Lung (tissue), 12 donors: ENCODE data around the gene SFSWAP. TPM values are rescaled to one million over a fixed set of nuclear protein-coding genes. Genes with fewer than 3 reads are reported as not detected.

Experiments
- ATAC-seq: fragments of 200-7000 bp; cut with Tn5 transposase; one replicate; pipeline ENCODE4 v1.9.1; 2020; ENCODE audit warnings: moderate number of reproducible peaks; ENCODE audit not compliant: insufficient read depth, low FRiP score
- DNase-seq, 3 donors: peaks; one replicate each; pipeline ENCODE4 v3.0.0-alpha.2; 2013 to 2017
- H3K27ac ChIP-seq, 2 donors: one replicate each; pipeline ENCODE4 v1.5.1; 2013; ENCODE audit warnings: mild to moderate bottlenecking in 2 of 2, moderate library complexity in 2 of 2, control low read depth in 1 of 2, inconsistent platforms in 1 of 2, low read depth in 1 of 2, low read length in 1 of 2
- H3K27me3 ChIP-seq, 3 donors: one replicate each; pipeline ENCODE4 v1.5.1; 2013; ENCODE audit warnings: low read length in 2 of 3; ENCODE audit not compliant: control insufficient read depth in 3 of 3, insufficient read depth in 3 of 3
- H3K36me3 ChIP-seq, 4 donors: one replicate each; pipeline ENCODE4 v1.5.1; 2013; ENCODE audit warnings: low read length in 4 of 4, mild to moderate bottlenecking in 1 of 4, moderate library complexity in 1 of 4; ENCODE audit not compliant: control insufficient read depth in 4 of 4, insufficient read depth in 4 of 4
- H3K4me1 ChIP-seq, 5 donors: one replicate each; pipeline ENCODE4 v1.5.1; 2013; ENCODE audit warnings: low read length in 5 of 5, mild to moderate bottlenecking in 2 of 5, moderate library complexity in 1 of 5; ENCODE audit not compliant: control insufficient read depth in 5 of 5, insufficient read depth in 5 of 5
- H3K4me3 ChIP-seq: one replicate; pipeline ENCODE4 v1.5.1; 2013; ENCODE audit warnings: mild to moderate bottlenecking, control low read depth, moderate library complexity
- H3K9ac ChIP-seq, 2 donors: one replicate each; pipeline ENCODE4 v1.5.1; 2013; ENCODE audit warnings: low read length in 2 of 2, control low read depth in 1 of 2; ENCODE audit not compliant: insufficient read depth in 1 of 2
- H3K9me3 ChIP-seq, 4 donors: one replicate each; pipeline ENCODE4 v1.5.1; 2013; ENCODE audit warnings: low read length in 3 of 4, mild to moderate bottlenecking in 1 of 4, moderate library complexity in 1 of 4; ENCODE audit not compliant: control insufficient read depth in 4 of 4, insufficient read depth in 3 of 4
- WGBS, 2 donors: extraction: QIAGEN DNeasy Blood & Tissue Kit; methylation state at CpG; one replicate each; pipeline ENCODE4 v1.1.7; 2013; 5-methylcytosine and 5-hydroxymethylcytosine counted together
- polyA plus RNA-seq, 2 donors: library from polyadenylated mRNA; stranded (reverse); fragments of 200-250 nt; gene quantifications; one replicate each; pipeline ENCODE4 v1.2.1, GENCODE V29; 2013
- total RNA-seq, 2 donors: library from RNA; depleted of rRNA in 1 of 2; stranded (reverse); fragments of >200 nt in 1 of 2; gene quantifications; one replicate each; pipeline ENCODE4 v1.2.1, GENCODE V29; 2014 to 2021
- TF ChIP-seq, protein P1 (sequence below): IDR thresholded peaks from 2 replicates; pipeline ENCODE4 v1.5.1; 2012; ENCODE audit warnings: mild to moderate bottlenecking; ENCODE audit errors: control extremely low read depth, extremely low read depth
- donor health status: control.
- donor health status: control.
- donor health status: Bipolar disorder and iron deficiency.
- donor health status: healthy.
- donor health status: DM: yes; HTN: yes; CAD: no.

The SFSWAP gene
- total and polyA plus RNA-seq, 4 donors: 23.3 to 49.9 (median 40.0) TPM

DNA sequence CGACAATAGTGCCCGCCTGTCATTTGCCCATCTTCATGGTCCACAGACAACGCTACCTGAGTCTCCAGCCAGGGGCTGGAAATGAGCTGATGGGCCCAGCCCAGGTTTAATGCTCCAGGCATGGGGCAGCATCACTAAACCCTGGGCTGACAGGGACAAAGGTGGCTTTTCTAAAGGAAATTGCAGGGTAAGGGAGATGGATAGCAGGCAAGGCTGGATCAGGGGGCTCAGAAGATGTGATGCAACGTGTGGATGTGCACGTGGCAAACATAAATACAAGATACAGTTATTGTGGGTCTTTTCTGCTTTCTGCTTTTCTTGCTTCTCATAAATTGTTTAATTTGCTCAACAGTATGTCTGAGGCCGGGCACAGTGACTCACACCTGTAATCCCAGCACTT, 113.6 kb downstream of the SFSWAP start:
- WGBS, 2 donors: 88 to 93% methylated on average over 6 of the region's 6 CpGs
- ATAC-seq: no peak

DNA sequence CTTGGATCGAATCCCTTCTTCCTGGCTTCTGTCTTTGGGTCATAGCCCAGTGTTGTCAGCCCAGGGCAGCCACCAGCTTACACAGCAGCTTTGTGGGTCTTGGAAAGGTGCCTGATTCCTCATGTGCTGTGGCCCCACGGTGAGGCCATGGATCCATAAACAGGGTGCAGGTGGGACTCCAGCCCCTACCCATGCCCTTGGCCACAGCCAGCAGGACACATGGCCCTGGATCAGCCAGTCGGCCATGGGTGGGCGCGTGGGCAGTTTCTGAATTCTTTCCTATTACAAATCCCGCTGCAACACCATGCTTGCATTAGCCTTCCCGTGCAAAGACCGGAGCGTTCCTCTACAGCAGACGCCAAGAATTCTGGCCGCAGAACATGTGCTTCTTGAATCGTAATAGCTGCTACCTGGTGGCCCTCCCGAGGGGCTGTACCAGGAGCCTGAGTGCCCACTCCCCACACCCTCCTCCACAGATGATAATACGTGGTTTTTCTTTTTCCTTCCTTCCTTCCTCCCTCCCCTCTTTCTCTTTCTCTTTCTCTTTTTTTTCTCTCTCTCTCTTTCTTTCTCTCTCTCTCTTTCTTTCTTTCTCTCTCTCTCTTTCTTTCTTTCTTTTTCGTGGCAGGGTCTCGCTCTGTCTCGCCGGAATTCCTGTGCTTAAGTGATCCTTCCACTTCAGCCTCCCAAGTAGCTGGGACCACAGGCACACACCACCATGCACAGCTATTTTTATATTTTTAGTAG, 114.4 kb downstream of the SFSWAP start:
- TF ChIP-seq, protein P1, sequence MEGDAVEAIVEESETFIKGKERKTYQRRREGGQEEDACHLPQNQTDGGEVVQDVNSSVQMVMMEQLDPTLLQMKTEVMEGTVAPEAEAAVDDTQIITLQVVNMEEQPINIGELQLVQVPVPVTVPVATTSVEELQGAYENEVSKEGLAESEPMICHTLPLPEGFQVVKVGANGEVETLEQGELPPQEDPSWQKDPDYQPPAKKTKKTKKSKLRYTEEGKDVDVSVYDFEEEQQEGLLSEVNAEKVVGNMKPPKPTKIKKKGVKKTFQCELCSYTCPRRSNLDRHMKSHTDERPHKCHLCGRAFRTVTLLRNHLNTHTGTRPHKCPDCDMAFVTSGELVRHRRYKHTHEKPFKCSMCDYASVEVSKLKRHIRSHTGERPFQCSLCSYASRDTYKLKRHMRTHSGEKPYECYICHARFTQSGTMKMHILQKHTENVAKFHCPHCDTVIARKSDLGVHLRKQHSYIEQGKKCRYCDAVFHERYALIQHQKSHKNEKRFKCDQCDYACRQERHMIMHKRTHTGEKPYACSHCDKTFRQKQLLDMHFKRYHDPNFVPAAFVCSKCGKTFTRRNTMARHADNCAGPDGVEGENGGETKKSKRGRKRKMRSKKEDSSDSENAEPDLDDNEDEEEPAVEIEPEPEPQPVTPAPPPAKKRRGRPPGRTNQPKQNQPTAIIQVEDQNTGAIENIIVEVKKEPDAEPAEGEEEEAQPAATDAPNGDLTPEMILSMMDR: no peak
- Histone ChIP-seq H3K4me1 (peaks cover 0 to 9% (median 2%) of the 10 kb centered on the region in 5 donors), H3K27ac (no peak overlapping the region), H3K36me3 (no peaks in the 10 kb centered on the region), H3K27me3 (peaks cover 3 to 15% (median 4%) of the 10 kb centered on the region in 3 donors), H3K9me3 (peaks cover 0 to 2% (median 0%) of the 10 kb centered on the region in 4 donors), H3K4me3 (no peak overlapping the region), H3K9ac (no peak overlapping the region)
- no peak for ATAC-seq
- DNase-seq: no peak
- WGBS, 2 donors: 64 to 68% methylated on average over 18 of the region's 18 CpGs

More for the DNA sequence above, 113.6 kb downstream of the SFSWAP start:
- TF ChIP-seq, protein P1: no peak
- Histone ChIP-seq H3K9ac (no peak overlapping the region), H3K9me3 (peaks cover 0 to 2% (median 0%) of the 10 kb centered on the region in 4 donors), H3K27me3 (peaks cover 3 to 8% (median 4%) of the 10 kb centered on the region in 3 donors), H3K36me3 (no peaks in the 10 kb centered on the region), H3K4me1 (peaks cover 0 to 7% (median 0%) of the 10 kb centered on the region in 5 donors), H3K4me3 (no peak overlapping the region), H3K27ac (no peak overlapping the region)
- DNase-seq: no peak

DNA sequence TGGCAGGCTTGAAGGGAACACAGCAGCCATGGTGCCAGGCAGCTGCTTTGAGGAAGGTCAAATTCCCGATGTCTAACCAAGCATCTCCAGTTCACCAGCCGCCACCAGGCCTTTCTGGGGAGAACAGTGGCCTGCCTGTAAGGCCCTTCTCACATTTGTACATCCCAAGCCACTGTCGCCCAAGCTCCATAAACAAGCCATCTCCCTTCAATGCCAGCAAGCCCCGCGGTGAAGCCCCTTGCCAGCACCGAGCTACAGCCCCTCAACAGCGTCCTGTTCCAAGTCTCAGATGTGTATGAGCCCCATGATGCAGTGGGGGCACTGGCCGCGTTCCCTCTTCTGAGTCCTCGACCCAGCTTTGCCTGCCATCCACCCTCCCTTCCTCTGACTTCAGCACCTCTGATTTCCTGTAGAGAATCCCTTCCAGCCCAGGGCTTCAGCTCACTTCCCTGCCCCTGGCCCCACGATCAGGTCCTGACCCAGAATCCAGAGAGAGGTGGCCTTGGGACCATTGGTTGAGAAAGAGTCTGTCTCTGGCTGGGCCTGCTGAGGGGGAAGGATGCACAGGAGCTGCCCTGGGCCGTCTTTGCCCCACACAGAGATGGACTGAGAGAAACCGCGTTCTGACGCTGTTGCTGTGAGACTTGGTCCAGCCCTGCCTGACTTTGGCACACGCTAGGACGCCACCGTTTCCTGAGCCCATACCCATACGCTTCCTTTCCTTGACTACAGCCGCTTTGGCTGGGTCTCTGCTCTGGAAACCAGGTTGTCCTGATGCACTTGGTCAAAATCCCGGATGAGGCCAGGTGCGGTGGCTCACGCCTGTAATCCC, 115.4 kb downstream of the SFSWAP start:
- Histone ChIP-seq H3K27me3 (peaks cover 3 to 24% (median 4%) of the 10 kb centered on the region in 3 donors), H3K9me3 (peaks cover 0 to 2% (median 0%) of the 10 kb centered on the region in 4 donors), H3K4me1 (peaks cover 0 to 14% (median 2%) of the 10 kb centered on the region in 5 donors), H3K36me3 (no peaks in the 10 kb centered on the region), H3K27ac (no peak overlapping the region), H3K4me3 (no peak overlapping the region), H3K9ac (no peak overlapping the region)
- DNase-seq: no peak
- TF ChIP-seq, protein P1: no peak
- 68 to 72% methylated on average over 23 of the region's 23 CpGs for WGBS, 2 donors
- no peak for ATAC-seq
